ENCODE measurements around the gene NAT10. TPM values are rescaled to one million over a fixed set of nuclear protein-coding genes. Genes with fewer than 3 reads are reported as not detected.

NAT10 gene
- total RNA-seq, 3 donors from 2014 or later = 29.6 to 34.4 (median 30.7) TPM

- H3K4me3 ChIP-seq = no peak overlapping the region
- H3K9me3 ChIP-seq = no peaks in the 10 kb centered on the region
- H3K4me1 ChIP-seq (ENCODE audit: low read depth) = no peaks in the 10 kb centered on the region
- no peak for DNase-seq
- TF ChIP-seq CTCF (IDR thresholded peaks at IDR 0.05) = no peak
- intact Hi-C loops (cut with DNase I, micrococcal nuclease) = no loop called here
- peaks cover 7% of the 10 kb centered on the region for H3K36me3 ChIP-seq (ENCODE audit: low read depth)
- ATAC-seq = no peak
Observed at GRCh38 chr11:34148504-34149165, 43.2 kb downstream of the NAT10 start.

- TF ChIP-seq CTCF (IDR thresholded peaks at IDR 0.05) = no peak
- H3K9me3 ChIP-seq = no peaks in the 10 kb centered on the region
- ATAC-seq (no peak), DNase-seq (no peak)
- no peak overlapping the region for H3K4me3 ChIP-seq
- intact Hi-C loops (cut with DNase I, micrococcal nuclease) = no loop called here
- peaks cover 7% of the 10 kb centered on the region for H3K36me3 ChIP-seq (ENCODE audit: low read depth)
- no peaks in the 10 kb centered on the region for H3K4me1 ChIP-seq (ENCODE audit: low read depth)
Observed at GRCh38 chr11:34149274-34149673, 43.8 kb downstream of the NAT10 start.

DNA sequence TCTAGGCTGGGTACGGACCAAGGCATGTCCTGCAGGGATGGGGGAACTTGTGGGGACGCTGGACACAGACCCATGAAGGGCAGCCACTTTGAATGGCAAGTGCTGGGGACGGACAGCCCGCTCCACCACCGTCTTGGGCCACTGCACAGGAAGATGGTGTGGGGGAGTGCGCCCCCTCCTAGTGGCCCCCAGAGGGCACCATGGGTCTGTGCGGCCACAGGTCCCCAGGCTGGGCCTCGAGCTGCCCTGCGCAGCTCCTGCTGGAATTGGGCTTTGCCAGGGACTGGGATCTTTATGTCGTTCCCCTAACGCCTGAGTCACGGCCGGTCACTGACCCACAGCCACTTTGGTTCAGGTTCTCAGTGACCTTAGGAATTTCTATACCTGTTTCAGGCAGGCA, 44.4 kb downstream of the NAT10 start:
- H3K36me3 ChIP-seq (ENCODE audit: low read depth) = peaks cover 7% of the 10 kb centered on the region
- intact Hi-C loops (cut with DNase I, micrococcal nuclease) = no loop called here
- no peak overlapping the region for H3K4me3 ChIP-seq
- H3K9me3 ChIP-seq = no peaks in the 10 kb centered on the region
- TF ChIP-seq CTCF (IDR thresholded peaks at IDR 0.05) = no peak
- DNase-seq (no peak), ATAC-seq (peak; percentile 34)
- H3K4me1 ChIP-seq (ENCODE audit: low read depth) = no peaks in the 10 kb centered on the region

DNA sequence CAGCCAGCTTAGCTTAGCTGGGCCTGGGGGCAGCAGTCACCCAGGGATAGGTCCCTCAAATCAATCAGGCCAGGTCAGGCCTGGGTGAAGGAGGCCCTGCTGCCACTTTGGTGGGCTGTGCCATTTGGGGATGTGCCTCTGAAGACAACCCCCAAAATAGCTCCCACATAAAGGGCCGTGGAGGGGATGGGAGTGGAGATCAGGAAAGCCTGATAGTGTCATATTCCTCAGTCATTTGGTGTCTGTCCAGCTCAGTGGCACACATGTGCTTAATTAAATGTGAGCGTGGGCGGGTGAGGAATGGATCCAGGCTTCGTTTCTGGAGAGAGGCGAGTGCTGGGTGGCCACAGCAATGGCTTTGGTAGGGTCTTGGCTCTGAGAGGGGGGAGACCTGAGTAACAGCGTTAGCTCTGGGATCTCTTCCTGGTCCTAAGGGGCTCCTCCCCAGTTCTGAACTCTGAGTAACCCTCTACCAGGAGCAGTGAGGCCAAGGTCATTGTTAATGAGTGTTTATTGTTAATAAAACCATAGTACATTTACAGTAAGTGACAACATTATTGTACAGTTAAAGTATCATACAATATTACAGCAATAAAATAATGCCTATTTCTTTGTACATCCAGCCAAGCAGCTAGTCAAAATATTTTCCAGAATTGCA, 45.2 kb downstream of the NAT10 start:
- ATAC-seq (peak; percentile 35), DNase-seq (no peak)
- H3K4me1 ChIP-seq (ENCODE audit: low read depth) = no peaks in the 10 kb centered on the region
- H3K36me3 ChIP-seq (ENCODE audit: low read depth) = peaks cover 7% of the 10 kb centered on the region
- intact Hi-C loops (cut with DNase I, micrococcal nuclease) = no loop called here
- TF ChIP-seq CTCF (IDR thresholded peaks at IDR 0.05) = no peak
- no peaks in the 10 kb centered on the region for H3K9me3 ChIP-seq
- no peak overlapping the region for H3K4me3 ChIP-seq

GRCh38 chr11:34151166-34151565, 45.7 kb downstream of the NAT10 start:
- no peaks in the 10 kb centered on the region for H3K4me1 ChIP-seq (ENCODE audit: low read depth)
- no peaks in the 10 kb centered on the region for H3K9me3 ChIP-seq
- ATAC-seq = no peak
- no peak for DNase-seq
- H3K4me3 ChIP-seq = no peak overlapping the region
- no peak for TF ChIP-seq CTCF (IDR thresholded peaks at IDR 0.05)
- H3K36me3 ChIP-seq (ENCODE audit: low read depth) = peaks cover 6% of the 10 kb centered on the region
- intact Hi-C loops (cut with DNase I, micrococcal nuclease) = no loop called here
